ENCODE results near the gene GMEB1. TPM values are rescaled to one million over a fixed set of nuclear protein-coding genes. Genes with fewer than 3 reads are reported as not detected.
"Not testable (repeated sequence)": the region's sequence is repeated elsewhere in the genome, so short reads cannot be mapped to it uniquely, and the experiment has no call there.

The GMEB1 gene
- total and polyA plus RNA-seq, 3 donors from 2014 or later = 12.6 to 17.2 (median 16.6) TPM

- Histone ChIP-seq H3K4me1 (peaks cover 7% of the 10 kb centered on the region), H3K27ac (no peak overlapping the region), H3K27me3 (no peaks in the 10 kb centered on the region), H3K36me3 (ENCODE audit: low read depth, missing control alignments) (no peaks in the 10 kb centered on the region), H3K9me3 (no peaks in the 10 kb centered on the region), H3K4me3 (peak overlapping the region in 1 of 2 donors; percentile 4)
- no peak for DNase-seq
- intact Hi-C loops (cut with DNase I; ENCODE audit: low total_unique reads) = no loop called here
- WGBS, 2 donors = 57 to 79% methylated on average over 18 to 20 of the region's 20 CpGs
- TF ChIP-seq POLR2A (IDR thresholded peaks at IDR 0.05) = no peak
- TF ChIP-seq CTCF (IDR thresholded peaks at IDR 0.05) = no peak
Observed at GRCh38 chr1:28671254-28671780, 2.7 kb downstream of the GMEB1 start.

GRCh38 chr1:28672971-28673370 is 4.4 kb downstream of the GMEB1 start:
- WGBS, 2 donors = 88 to 92% methylated on average over 15 of the region's 15 CpGs
- H3K27ac ChIP-seq; H3K4me1 ChIP-seq; H3K27me3 ChIP-seq; intact Hi-C loops (cut with DNase I; ENCODE audit: low total_unique reads); H3K9me3 ChIP-seq; DNase-seq; H3K36me3 ChIP-seq (ENCODE audit: low read depth, missing control alignments); H3K4me3 ChIP-seq: not testable (repeated sequence)

- no peak for TF ChIP-seq CTCF (IDR thresholded peaks at IDR 0.05)
- TF ChIP-seq POLR2A (IDR thresholded peaks at IDR 0.05) = no peak
- Histone ChIP-seq H3K9me3 (no peaks in the 10 kb centered on the region), H3K27me3 (no peaks in the 10 kb centered on the region), H3K4me3 (no peak overlapping the region), H3K36me3 (ENCODE audit: low read depth, missing control alignments) (no peaks in the 10 kb centered on the region), H3K4me1 (no peaks in the 10 kb centered on the region), H3K27ac (no peak overlapping the region)
- DNase-seq = no peak
- intact Hi-C loops (cut with DNase I; ENCODE audit: low total_unique reads) = no loop called here
Observed at GRCh38 chr1:28675924-28676257, 7.3 kb downstream of the GMEB1 start.

- TF ChIP-seq CTCF (IDR thresholded peaks at IDR 0.05) (no peak), POLR2A (IDR thresholded peaks at IDR 0.05) (no peak)
- intact Hi-C loops (cut with DNase I; ENCODE audit: low total_unique reads) = no loop called here
- 89 to 91% methylated on average over 4 of the region's 4 CpGs for WGBS, 2 donors
- no peak overlapping the region for H3K4me3 ChIP-seq
- H3K9me3 ChIP-seq = no peaks in the 10 kb centered on the region
- H3K27ac ChIP-seq = no peak overlapping the region
- DNase-seq = no peak
- H3K36me3 ChIP-seq (ENCODE audit: low read depth, missing control alignments) = no peaks in the 10 kb centered on the region
- H3K27me3 ChIP-seq = no peaks in the 10 kb centered on the region
- no peaks in the 10 kb centered on the region for H3K4me1 ChIP-seq
Observed at GRCh38 chr1:28680151-28680550, 11.6 kb downstream of the GMEB1 start.

GRCh38 chr1:28682840-28683239 is 14.3 kb downstream of the GMEB1 start:
- no peaks in the 10 kb centered on the region for H3K27me3 ChIP-seq
- H3K27ac ChIP-seq = no peak overlapping the region
- no peak overlapping the region for H3K4me3 ChIP-seq
- TF ChIP-seq POLR2A (IDR thresholded peaks at IDR 0.05) (no peak), CTCF (IDR thresholded peaks at IDR 0.05) (no peak)
- DNase-seq = no peak
- H3K9me3 ChIP-seq = no peaks in the 10 kb centered on the region
- H3K36me3 ChIP-seq (ENCODE audit: low read depth, missing control alignments) = no peaks in the 10 kb centered on the region
- 80 to 83% methylated on average over 6 of the region's 6 CpGs for WGBS, 2 donors
- intact Hi-C loops (cut with DNase I; ENCODE audit: low total_unique reads) = no loop called here
- H3K4me1 ChIP-seq = no peaks in the 10 kb centered on the region
